ENCODE data around the gene LAMB4. TPM values are rescaled to one million over a fixed set of nuclear protein-coding genes. Genes with fewer than 3 reads are reported as not detected.
A peak's percentile ranks its signal among the peaks of the same experiment; 100 is the strongest.

LAMB4 gene
- total RNA-seq, 6 experiments from 2014 or later: not detected

GRCh38 chr7:108114117-108114841 lies 15.9 kb downstream of the LAMB4 start:
- no peak for TF ChIP-seq POLR2A (IDR thresholded peaks at IDR 0.05)
- TF ChIP-seq, protein P1, sequence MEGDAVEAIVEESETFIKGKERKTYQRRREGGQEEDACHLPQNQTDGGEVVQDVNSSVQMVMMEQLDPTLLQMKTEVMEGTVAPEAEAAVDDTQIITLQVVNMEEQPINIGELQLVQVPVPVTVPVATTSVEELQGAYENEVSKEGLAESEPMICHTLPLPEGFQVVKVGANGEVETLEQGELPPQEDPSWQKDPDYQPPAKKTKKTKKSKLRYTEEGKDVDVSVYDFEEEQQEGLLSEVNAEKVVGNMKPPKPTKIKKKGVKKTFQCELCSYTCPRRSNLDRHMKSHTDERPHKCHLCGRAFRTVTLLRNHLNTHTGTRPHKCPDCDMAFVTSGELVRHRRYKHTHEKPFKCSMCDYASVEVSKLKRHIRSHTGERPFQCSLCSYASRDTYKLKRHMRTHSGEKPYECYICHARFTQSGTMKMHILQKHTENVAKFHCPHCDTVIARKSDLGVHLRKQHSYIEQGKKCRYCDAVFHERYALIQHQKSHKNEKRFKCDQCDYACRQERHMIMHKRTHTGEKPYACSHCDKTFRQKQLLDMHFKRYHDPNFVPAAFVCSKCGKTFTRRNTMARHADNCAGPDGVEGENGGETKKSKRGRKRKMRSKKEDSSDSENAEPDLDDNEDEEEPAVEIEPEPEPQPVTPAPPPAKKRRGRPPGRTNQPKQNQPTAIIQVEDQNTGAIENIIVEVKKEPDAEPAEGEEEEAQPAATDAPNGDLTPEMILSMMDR (IDR thresholded peaks at IDR 0.05): peak in 3 of 4 donors; percentile 6 to 55 (median 43)
- H3K4me1 ChIP-seq: peaks cover 0 to under 1% (median 0%) of the 10 kb centered on the region in 4 donors
- intact Hi-C loops (cut with DNase I): no loop called here
- no peak overlapping the region for H3K4me3 ChIP-seq
- DNase-seq (no peak), ATAC-seq (peak in 2 of 4 donors; percentile 45 to 67)
- 60% methylated on average over 5 of the region's 6 CpGs for WGBS (ENCODE audit: insufficient coverage, low coverage, low lambda C conversion rate, missing lambda C conversion rate)
- H3K36me3 ChIP-seq: no peaks in the 10 kb centered on the region
- H3K9me3 ChIP-seq: no peaks in the 10 kb centered on the region
- H3K27me3 ChIP-seq: no peaks in the 10 kb centered on the region
- no peak overlapping the region for H3K27ac ChIP-seq

GRCh38 chr7:108112683-108113082 lies 17.5 kb downstream of the LAMB4 start:
- ATAC-seq (no peak), DNase-seq (no peak)
- Histone ChIP-seq H3K9me3 (no peaks in the 10 kb centered on the region), H3K4me1 (peaks cover 0 to 4% (median 0%) of the 10 kb centered on the region in 4 donors), H3K36me3 (no peaks in the 10 kb centered on the region), H3K4me3 (no peak overlapping the region), H3K27ac (no peak overlapping the region), H3K27me3 (no peaks in the 10 kb centered on the region)
- TF ChIP-seq, protein P1 (IDR thresholded peaks at IDR 0.05): no peak
- no peak for TF ChIP-seq POLR2A (IDR thresholded peaks at IDR 0.05)
- intact Hi-C loops (cut with DNase I): no loop called here
- WGBS (ENCODE audit: insufficient coverage, low coverage, low lambda C conversion rate, missing lambda C conversion rate): no CpG with 5 or more reads among the region's 2 CpGs

- no peak for TF ChIP-seq POLR2A (IDR thresholded peaks at IDR 0.05)
- TF ChIP-seq, protein P1 (IDR thresholded peaks at IDR 0.05): peak; percentile 18 to 58 (median 44)
- Histone ChIP-seq H3K9me3 (no peaks in the 10 kb centered on the region), H3K4me3 (no peak overlapping the region), H3K27me3 (no peaks in the 10 kb centered on the region), H3K27ac (no peak overlapping the region), H3K36me3 (no peaks in the 10 kb centered on the region), H3K4me1 (peaks cover 0 to 4% (median 0%) of the 10 kb centered on the region in 4 donors)
- DNase-seq (no peak), ATAC-seq (peak; percentile 70 to 88 (median 85))
- intact Hi-C loops (cut with DNase I): no loop called here
- WGBS (ENCODE audit: insufficient coverage, low coverage, low lambda C conversion rate, missing lambda C conversion rate): 52% methylated on average over 2 of the region's 2 CpGs
Observed at GRCh38 chr7:108109221-108109908, 20.8 kb downstream of the LAMB4 start.

DNA sequence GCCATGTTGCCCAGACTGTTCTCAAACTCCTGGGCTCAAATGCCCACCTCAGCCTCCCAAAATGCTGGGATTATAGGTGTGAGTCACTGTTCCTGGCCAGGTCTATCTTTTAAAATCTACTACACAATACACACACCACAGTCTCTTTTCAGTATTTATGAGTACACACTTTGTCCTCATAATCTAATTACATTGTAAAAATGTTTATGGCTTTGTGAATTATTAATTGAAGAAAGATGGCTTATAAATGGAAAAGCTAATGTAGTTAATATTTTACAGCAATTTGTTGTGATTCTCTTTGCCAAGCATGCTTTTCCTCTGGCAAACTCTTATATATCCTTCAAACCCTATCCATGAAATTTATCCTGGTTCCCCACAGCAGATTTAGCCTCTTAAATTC lies 22.0 kb downstream of the LAMB4 start:
- H3K4me1 ChIP-seq: peaks cover 0 to 4% (median 0%) of the 10 kb centered on the region in 4 donors
- H3K4me3 ChIP-seq: no peak overlapping the region
- intact Hi-C loops (cut with DNase I): no loop called here
- H3K27me3 ChIP-seq: no peaks in the 10 kb centered on the region
- TF ChIP-seq, protein P1 (IDR thresholded peaks at IDR 0.05): no peak
- no peak for TF ChIP-seq POLR2A (IDR thresholded peaks at IDR 0.05)
- H3K27ac ChIP-seq: no peak overlapping the region
- no peaks in the 10 kb centered on the region for H3K9me3 ChIP-seq
- ATAC-seq (no peak), DNase-seq (no peak)
- no peaks in the 10 kb centered on the region for H3K36me3 ChIP-seq
